ENCODE results near the gene HIVEP2.

HIVEP2 gene

GRCh38 chr6:142913036-142913510, 31.9 kb downstream of the HIVEP2 start:
- H3K4me3 ChIP-seq (replicated peaks; ENCODE audit: low read depth, low read length), result no peak overlapping the region
- DNase-seq (ENCODE audit: low read depth), result no peak
- no peak for TF ChIP-seq CTCF (IDR thresholded peaks at IDR 0.05; ENCODE audit: low read length, missing control alignments)

- H3K4me3 ChIP-seq (replicated peaks; ENCODE audit: low read depth, low read length), result no peak overlapping the region
- no peak for TF ChIP-seq CTCF (IDR thresholded peaks at IDR 0.05; ENCODE audit: low read length, missing control alignments)
- DNase-seq (ENCODE audit: low read depth), result no peak
Measured at GRCh38 chr6:142912125-142912524, 32.9 kb downstream of the HIVEP2 start.

- DNase-seq (ENCODE audit: low read depth), result no peak
- H3K4me3 ChIP-seq (replicated peaks; ENCODE audit: low read depth, low read length), result no peak overlapping the region
- no peak for TF ChIP-seq CTCF (IDR thresholded peaks at IDR 0.05; ENCODE audit: low read length, missing control alignments)
Measured at GRCh38 chr6:142911430-142911829, 33.5 kb downstream of the HIVEP2 start.

- no peak for DNase-seq (ENCODE audit: low read depth)
- no peak for TF ChIP-seq CTCF (IDR thresholded peaks at IDR 0.05; ENCODE audit: low read length, missing control alignments)
- no peak overlapping the region for H3K4me3 ChIP-seq (replicated peaks; ENCODE audit: low read depth, low read length)
Measured at GRCh38 chr6:142909686-142910085, 35.3 kb downstream of the HIVEP2 start.

GRCh38 chr6:142908235-142908634, 36.7 kb downstream of the HIVEP2 start:
- no peak overlapping the region for H3K4me3 ChIP-seq (replicated peaks; ENCODE audit: low read depth, low read length)
- TF ChIP-seq CTCF (IDR thresholded peaks at IDR 0.05; ENCODE audit: low read length, missing control alignments), result no peak
- no peak for DNase-seq (ENCODE audit: low read depth)

GRCh38 chr6:142907544-142907943, 37.4 kb downstream of the HIVEP2 start:
- DNase-seq (ENCODE audit: low read depth), result no peak
- no peak overlapping the region for H3K4me3 ChIP-seq (replicated peaks; ENCODE audit: low read depth, low read length)
- TF ChIP-seq CTCF (IDR thresholded peaks at IDR 0.05; ENCODE audit: low read length, missing control alignments), result no peak

GRCh38 chr6:142906945-142907470, 38.0 kb downstream of the HIVEP2 start:
- DNase-seq (ENCODE audit: low read depth), result no peak
- H3K4me3 ChIP-seq (replicated peaks; ENCODE audit: low read depth, low read length), result no peak overlapping the region
- no peak for TF ChIP-seq CTCF (IDR thresholded peaks at IDR 0.05; ENCODE audit: low read length, missing control alignments)
